Adrenal gland (tissue), 12 donors: Measurements from ENCODE around the gene SMPD1. TPM values are rescaled to one million over a fixed set of nuclear protein-coding genes. Genes with fewer than 3 reads are reported as not detected.

Experiments used
- DNase-seq, 7 donors: peaks; one replicate each; pipeline ENCODE4 v3.0.0-alpha.2; 2019 to 2020
- H3K27ac ChIP-seq, 5 donors: fragments of 200-600 bp; sonication (generic) in 4 of 5; 1 replicate in 3 of 5; 2 replicates in 2 of 5; pipeline versions ENCODE4 v1.5.1 to v1.8.0; 2016 to 2020; ENCODE audit warnings: mild to moderate bottlenecking in 1 of 5
- H3K27me3 ChIP-seq: fragments of 200-600 bp; 2 replicates; pipeline ENCODE4 v1.8.0; 2021
- H3K36me3 ChIP-seq, 2 donors: fragments of 200-600 bp; replicated peaks in 1 of 2; 1 replicate in 1 of 2; 2 replicates in 1 of 2; pipeline versions ENCODE4 v1.5.1 to v1.8.0; 2018 to 2022
- H3K4me1 ChIP-seq, 2 donors: fragments of 200-600 bp; replicated peaks in 1 of 2; 1 replicate in 1 of 2; 2 replicates in 1 of 2; pipeline versions ENCODE4 v1.5.1 to v1.8.0; 2018 to 2021
- H3K4me3 ChIP-seq, 4 donors: fragments of 200-600 bp; sonication (generic) in 3 of 4; one replicate each; pipeline ENCODE4 v1.5.1; 2016 to 2018
- H3K9me3 ChIP-seq, 3 donors: fragments of 200-600 bp; sonication (generic) in 1 of 3; replicated peaks in 1 of 3; 1 replicate in 2 of 3; 2 replicates in 1 of 3; pipeline versions ENCODE4 v1.5.1 to v1.8.0; 2016 to 2021
- POLR2A ChIP-seq, 2 donors: fragments of 450-650 bp; IDR thresholded peaks; one replicate each; pipeline ENCODE4 v1.6.1; 2017; ENCODE audit warnings: antibody characterized with exemption in 2 of 2, mild to moderate bottlenecking in 2 of 2, moderate library complexity in 1 of 2
- WGBS, 4 donors: extraction: QIAGEN DNeasy Blood & Tissue Kit in 2 of 4; methylation state at CpG; one replicate each; pipeline versions ENCODE4 v1.1.5 to v1.1.7; 2013 to 2017; 5-methylcytosine and 5-hydroxymethylcytosine counted together
- intact Hi-C, 2 donors: fragments of 100-400 bp; cut with DNase I; formaldehyde crosslinking; loops; one replicate each; pipeline versions ENCODE4 v1.14.1 to v1.15.0; 2022 to 2023
- polyA plus RNA-seq, 3 donors: library from polyadenylated mRNA; stranded (reverse); fragments of 200-250 nt in 2 of 3; fragments of 350-450 nt in 1 of 3; fragmentation: Illumina TruSeq in 1 of 3; extraction: RNeasy Lipid Tissue Mini Kit (QIAGEN cat#74804) in 1 of 3; gene quantifications; one replicate each; pipeline ENCODE4 v1.2.3, GENCODE V29; 2013 to 2014
- total RNA-seq, 9 donors: library from RNA; depleted of rRNA in 4 of 9; stranded (reverse); fragments of >200 nt in 4 of 9; fragments of 120-200 nt in 1 of 9; fragmentation: NEBNext Ultra II Directional in 1 of 9; extraction: Animal tissue kit (Norgen Biotek cat#: 25700) in 1 of 9; gene quantifications; one replicate each; pipeline versions ENCODE4 v1.1.0 to v1.2.4, GENCODE V29; 2013 to 2023
- TF ChIP-seq, protein P1 (sequence below), 6 experiments: fragments of 450-650 bp in 4 of 6; fragments of 200-600 bp in 2 of 6; sonication (generic) in 1 of 6; IDR thresholded peaks; 1 replicate in 5 of 6; 2 replicates in 1 of 6; pipeline versions ENCODE4 v1.5.1 to v1.8.0; 2016 to 2021; ENCODE audit warnings: antibody characterized with exemption in 6 of 6, mild to moderate bottlenecking in 2 of 6, moderate library complexity in 1 of 6
- donor health status: healthy with polysubstance abuse.
- donor health status: Bipolar disorder and iron deficiency.
- donor health status: DM: yes; HTN: yes; CAD: no.
- donor health status: DM: no; HTN: no; CAD: no.
- donor health status: DM: no; HTN: no; CAD: no.
- donor health status: DM: yes; HTN: yes; CAD: no.

The SMPD1 gene
- total and polyA plus RNA-seq, 12 donors: 35.8 to 85.0 (median 64.9) TPM

DNA sequence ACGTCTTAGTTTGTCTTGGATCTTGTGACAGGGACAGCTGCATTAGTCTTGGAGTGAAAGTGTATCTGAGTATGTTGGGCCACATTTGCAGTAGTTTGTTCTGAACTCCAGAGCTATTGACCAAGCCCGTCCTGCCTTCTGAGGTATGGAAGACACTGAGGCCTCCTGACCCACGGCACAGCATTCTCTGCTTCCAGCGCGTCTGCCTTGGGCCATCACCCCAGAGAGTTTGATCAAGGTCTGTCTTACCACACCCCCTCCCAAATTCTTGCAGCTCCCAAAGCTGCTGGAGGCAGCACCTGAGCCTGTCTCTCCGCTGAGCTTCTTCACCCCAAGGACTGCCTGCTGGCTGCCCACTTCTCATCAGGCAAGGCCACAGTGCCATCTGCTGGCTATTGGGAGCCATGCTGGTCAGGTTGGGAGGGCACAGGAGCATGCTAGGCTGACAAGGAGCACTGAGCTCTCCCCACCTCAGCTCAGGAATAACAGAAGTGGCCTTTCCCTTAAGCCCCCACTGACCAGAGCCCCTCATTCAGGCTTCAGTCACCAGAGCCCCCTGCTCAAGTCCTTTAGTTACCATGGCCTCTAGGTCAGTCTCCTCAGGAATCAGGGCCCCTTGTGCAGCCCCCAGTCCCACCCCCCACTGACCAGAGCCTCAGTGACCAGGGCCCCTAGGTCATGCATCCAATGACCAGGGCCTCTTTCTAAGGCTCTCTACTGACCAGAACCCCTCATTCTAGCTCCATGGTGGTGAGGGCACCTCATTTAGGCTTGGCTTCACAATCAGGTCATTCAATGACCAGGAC, 27.2 kb upstream of the SMPD1 start:
- Histone ChIP-seq H3K27me3 (no peaks in the 10 kb centered on the region), H3K4me3 (no peak overlapping the region), H3K27ac (no peak overlapping the region), H3K36me3 (no peaks in the 10 kb centered on the region), H3K4me1 (no peaks in the 10 kb centered on the region), H3K9me3 (no peaks in the 10 kb centered on the region)
- 62 to 80% (median 69%) methylated on average over 5 to 6 of the region's 6 CpGs for WGBS, 4 donors
- intact Hi-C loops: no loop called here
- TF ChIP-seq, protein P1, sequence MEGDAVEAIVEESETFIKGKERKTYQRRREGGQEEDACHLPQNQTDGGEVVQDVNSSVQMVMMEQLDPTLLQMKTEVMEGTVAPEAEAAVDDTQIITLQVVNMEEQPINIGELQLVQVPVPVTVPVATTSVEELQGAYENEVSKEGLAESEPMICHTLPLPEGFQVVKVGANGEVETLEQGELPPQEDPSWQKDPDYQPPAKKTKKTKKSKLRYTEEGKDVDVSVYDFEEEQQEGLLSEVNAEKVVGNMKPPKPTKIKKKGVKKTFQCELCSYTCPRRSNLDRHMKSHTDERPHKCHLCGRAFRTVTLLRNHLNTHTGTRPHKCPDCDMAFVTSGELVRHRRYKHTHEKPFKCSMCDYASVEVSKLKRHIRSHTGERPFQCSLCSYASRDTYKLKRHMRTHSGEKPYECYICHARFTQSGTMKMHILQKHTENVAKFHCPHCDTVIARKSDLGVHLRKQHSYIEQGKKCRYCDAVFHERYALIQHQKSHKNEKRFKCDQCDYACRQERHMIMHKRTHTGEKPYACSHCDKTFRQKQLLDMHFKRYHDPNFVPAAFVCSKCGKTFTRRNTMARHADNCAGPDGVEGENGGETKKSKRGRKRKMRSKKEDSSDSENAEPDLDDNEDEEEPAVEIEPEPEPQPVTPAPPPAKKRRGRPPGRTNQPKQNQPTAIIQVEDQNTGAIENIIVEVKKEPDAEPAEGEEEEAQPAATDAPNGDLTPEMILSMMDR (IDR thresholded peaks at IDR 0.05): peak; percentile 70 to 87 (median 80)
- no peak for TF ChIP-seq POLR2A (IDR thresholded peaks at IDR 0.05)
- DNase-seq: peak; percentile 75 to 92 (median 87)

DNA sequence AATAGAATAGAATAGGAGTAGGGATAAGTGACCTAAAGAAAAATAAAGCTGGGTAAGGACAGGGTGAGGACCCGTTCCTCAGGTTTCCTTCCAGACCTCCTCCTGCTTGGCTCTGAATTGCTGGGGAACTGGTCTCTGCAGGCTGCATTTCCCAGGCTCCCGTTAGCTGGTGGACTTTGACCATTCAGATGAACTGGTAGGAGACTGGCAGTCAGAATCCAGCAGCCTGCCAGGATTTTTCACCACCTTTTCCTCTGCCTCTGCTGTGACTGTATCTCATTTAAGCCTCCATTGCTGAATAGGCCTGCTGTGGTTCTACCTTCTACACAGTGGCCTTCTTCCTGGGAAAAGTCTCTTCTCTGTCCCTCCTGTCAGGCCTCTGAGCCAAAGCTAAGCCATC, 24.6 kb upstream of the SMPD1 start:
- intact Hi-C loops: no loop called here
- no peak overlapping the region for H3K4me3 ChIP-seq
- no peak for DNase-seq
- WGBS, 4 donors: 75 to 93% (median 82%) methylated on average over 2 of the region's 2 CpGs
- H3K27ac ChIP-seq: no peak overlapping the region
- no peaks in the 10 kb centered on the region for H3K27me3 ChIP-seq
- no peaks in the 10 kb centered on the region for H3K4me1 ChIP-seq
- H3K36me3 ChIP-seq: no peaks in the 10 kb centered on the region
- H3K9me3 ChIP-seq: no peaks in the 10 kb centered on the region
- TF ChIP-seq, protein P1 (IDR thresholded peaks at IDR 0.05): no peak
- no peak for TF ChIP-seq POLR2A (IDR thresholded peaks at IDR 0.05)

DNA sequence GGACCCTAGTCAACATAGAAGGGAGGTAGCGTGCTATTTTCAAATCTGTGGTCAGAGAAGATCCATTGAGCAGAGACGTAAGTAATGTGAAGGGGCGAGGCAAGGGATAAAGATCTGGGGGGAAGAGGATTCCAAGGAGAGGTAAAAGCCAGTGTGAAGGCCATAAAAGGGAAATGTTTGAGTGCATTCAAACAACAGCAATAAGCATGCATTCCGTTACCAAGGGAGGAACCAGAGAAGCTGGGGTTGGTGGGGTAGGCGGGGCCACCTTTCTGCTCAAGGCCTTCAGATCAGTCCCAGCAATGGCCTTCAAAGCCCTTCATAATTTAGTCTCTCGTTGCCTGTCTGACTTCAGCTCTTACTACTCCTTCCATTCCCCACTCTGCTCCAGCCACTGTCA, 18.4 kb upstream of the SMPD1 start:
- intact Hi-C loops: loop anchor here in 1 of 2 donors (10.0 kb wide), 1 partner anchor 133 kb away; no protein-coding TSS in a partner anchor
- Histone ChIP-seq H3K4me3 (no peak overlapping the region), H3K36me3 (no peaks in the 10 kb centered on the region), H3K4me1 (no peaks in the 10 kb centered on the region), H3K9me3 (no peaks in the 10 kb centered on the region), H3K27me3 (no peaks in the 10 kb centered on the region), H3K27ac (no peak overlapping the region)
- DNase-seq: peak in 1 of 7 donors; percentile 26
- 60 to 70% (median 65%) methylated on average over 6 of the region's 6 CpGs for WGBS, 4 donors
- TF ChIP-seq, protein P1 (IDR thresholded peaks at IDR 0.05): no peak
- no peak for TF ChIP-seq POLR2A (IDR thresholded peaks at IDR 0.05)

DNA sequence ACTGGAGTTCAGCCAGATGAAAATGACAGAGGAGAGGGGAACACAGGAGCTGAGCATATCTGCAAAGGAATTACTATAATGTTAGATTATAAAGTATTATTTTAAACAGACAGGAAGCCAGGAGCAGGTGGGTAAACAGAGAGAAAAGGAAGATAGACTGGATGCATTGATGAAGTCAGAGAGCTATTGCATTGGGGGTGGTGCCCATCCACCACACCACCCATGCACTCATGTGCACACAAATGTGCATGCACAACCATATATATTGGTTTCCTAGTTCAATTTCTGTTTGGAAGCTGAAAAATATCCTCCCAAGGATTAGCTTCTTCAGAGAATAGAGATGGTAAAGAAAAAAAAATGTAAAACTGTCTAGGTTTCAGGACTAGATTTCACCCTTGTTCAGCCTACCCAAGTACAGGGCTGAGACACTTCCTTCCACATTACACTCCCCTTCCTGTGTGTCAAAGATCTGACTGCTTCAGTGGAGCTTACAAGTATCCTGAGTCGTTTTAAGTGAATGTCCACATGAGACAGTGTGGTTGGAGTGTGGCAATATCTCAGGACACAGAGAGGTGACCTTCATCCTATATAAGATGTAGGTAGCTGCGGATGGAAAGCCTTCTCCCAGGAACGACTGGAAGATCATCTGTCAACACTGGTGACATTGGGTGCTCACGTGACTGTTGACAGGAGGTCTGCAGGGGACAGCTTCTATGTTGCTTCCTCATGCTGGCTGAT, 12.2 kb upstream of the SMPD1 start:
- Histone ChIP-seq H3K4me1 (no peaks in the 10 kb centered on the region), H3K27me3 (no peaks in the 10 kb centered on the region), H3K36me3 (no peaks in the 10 kb centered on the region), H3K27ac (no peak overlapping the region), H3K4me3 (no peak overlapping the region), H3K9me3 (no peaks in the 10 kb centered on the region)
- TF ChIP-seq POLR2A (IDR thresholded peaks at IDR 0.05): no peak
- TF ChIP-seq, protein P1 (IDR thresholded peaks at IDR 0.05): no peak
- 23 to 36% (median 28%) methylated on average over 4 of the region's 4 CpGs for WGBS, 4 donors
- DNase-seq: no peak
- intact Hi-C loops: loop anchor here in 1 of 2 donors (2.0 to 10.0 kb wide), 2 partner anchors 65 to 127 kb away; no protein-coding TSS in a partner anchor
